ENCODE data around the gene PLXNA2. TPM values are rescaled to one million over a fixed set of nuclear protein-coding genes. Genes with fewer than 3 reads are reported as not detected.

PLXNA2 gene
- total and polyA plus RNA-seq, 2 of the 8 experiments (the other 6 are each of a cell fraction or from before 2014, with no cell fraction given) = 0.33 to 1.5 TPM

- H2BK5ac ChIP-seq (ENCODE audit: low read depth, low read length) = no peak overlapping the region
- H3K9ac ChIP-seq (replicated peaks in 1 of 4; ENCODE audit: extremely low read depth in 1 of 4, low read depth in 3 of 4, low read length in 3 of 4) = no peak overlapping the region
- no peak overlapping the region for H2AFZ ChIP-seq (ENCODE audit: low read length)
- no peak overlapping the region for H2BK120ac ChIP-seq (replicated peaks; ENCODE audit: low read depth, low read length)
- H2BK15ac ChIP-seq (ENCODE audit: low read length) = 0 out of 2 replicates have a peak overlapping the region, but pooled peaks have one; percentile 12
- CTCF ChIA-PET (ENCODE audit: partially characterized antibody) = interaction anchor here (1.3 kb wide), 1 partner anchor 172 kb away, joined by 3 read pairs; no protein-coding TSS in a partner anchor
- no peaks in the 10 kb centered on the region for H3K27me3 ChIP-seq (replicated peaks in 1 of 4; ENCODE audit: control insufficient read depth in 3 of 4, extremely low read depth in 1 of 4, insufficient read depth in 3 of 4, low read length in 3 of 4)
- H2BK12ac ChIP-seq (ENCODE audit: low read depth, low read length) = no peak overlapping the region
- H3K79me2 ChIP-seq (ENCODE audit: control insufficient read depth in 1 of 2, insufficient read depth in 2 of 2, low read length in 2 of 2) = no peaks in the 10 kb centered on the region
- no peak for FAIRE-seq
- no peak overlapping the region for H3K18ac ChIP-seq (ENCODE audit: extremely low read depth, low read length)
- H3K4me3 ChIP-seq (ENCODE audit: extremely low read depth in 1 of 4, insufficient read depth in 2 of 4, low read depth in 3 of 4, low read length in 4 of 4) = no peak overlapping the region
- no peak overlapping the region for H4K8ac ChIP-seq (ENCODE audit: extremely low read depth, insufficient read depth, low read length)
- no peak overlapping the region for H3K23ac ChIP-seq (ENCODE audit: insufficient read length)
- no peak overlapping the region for H2BK20ac ChIP-seq (ENCODE audit: low read length)
- H3K27ac ChIP-seq (ENCODE audit: low read depth, low read length) = no peak overlapping the region
- peaks cover 4 to 13% (median 9%) of the 10 kb centered on the region in 4 experiments for H3K4me1 ChIP-seq (replicated peaks in 1 of 4; ENCODE audit: control insufficient read depth in 3 of 4, insufficient read depth in 4 of 4, low read length in 3 of 4)
- H4K91ac ChIP-seq (replicated peaks; ENCODE audit: insufficient read length, low read length) = no peak overlapping the region
- H3K23me2 ChIP-seq (ENCODE audit: low read depth, low read length) = no peaks in the 10 kb centered on the region
- H4K20me1 ChIP-seq (replicated peaks in 1 of 2; ENCODE audit: control insufficient read depth in 1 of 2, insufficient read depth in 2 of 2, low read length in 2 of 2) = no peaks in the 10 kb centered on the region
- 68% methylated on average over 4 of the region's 4 CpGs; no CpG with 5 or more reads in 1 of the 2 experiments for WGBS, 2 experiments (ENCODE audit: extremely low coverage in 1 of 2, insufficient coverage in 1 of 2, insufficient read length in 1 of 2, insufficient replicate concordance in 2 of 2, low coverage in 1 of 2, low lambda C conversion rate in 2 of 2, missing lambda C conversion rate in 1 of 2)
- H3K56ac ChIP-seq (replicated peaks; ENCODE audit: insufficient read length, low read depth, low read length) = no peak overlapping the region
- no peak for DNase-seq (ENCODE audit: low read depth in 1 of 2, low spot score in 2 of 2)
- no peaks in the 10 kb centered on the region for H3K36me3 ChIP-seq (ENCODE audit: control insufficient read depth in 2 of 4, insufficient read depth in 4 of 4, low read length in 3 of 4)
- H3K79me1 ChIP-seq (ENCODE audit: low read depth, low read length) = no peaks in the 10 kb centered on the region
- H3K4me2 ChIP-seq (ENCODE audit: insufficient read depth in 1 of 2, low read depth in 2 of 2, low read length in 2 of 2) = no peak overlapping the region
- H2AK5ac ChIP-seq (ENCODE audit: low read depth, low read length) = no peak overlapping the region
- no peaks in the 10 kb centered on the region for H3K9me3 ChIP-seq (ENCODE audit: insufficient read depth in 2 of 2, low read depth in 1 of 2, low read length in 1 of 2)
- H3K14ac ChIP-seq (ENCODE audit: insufficient read length) = no peak overlapping the region
- H3K4ac ChIP-seq (replicated peaks; ENCODE audit: insufficient read length, low read depth, low read length) = no peak overlapping the region
- POLR2A ChIA-PET (ENCODE audit: partially characterized antibody) = no interaction called here
- H4K5ac ChIP-seq (ENCODE audit: insufficient read length, low read depth, low read length) = no peak overlapping the region
- TF ChIP-seq KDM5A (IDR thresholded peaks at IDR 0.05; ENCODE audit: low read length) (no peak), FOSL1 (IDR thresholded peaks at IDR 0.05; ENCODE audit: insufficient read depth, low read depth, low read length) (no peak), RFX5 (IDR thresholded peaks at IDR 0.05; ENCODE audit: borderline replicate concordance, low read depth, low read length) (no peak), RAD21 (IDR thresholded peaks at IDR 0.05 in 1 of 2, conservative IDR thresholded peaks at IDR 0.05 in 1 of 2; ENCODE audit: low read depth in 2 of 2, low read length in 2 of 2) (no peak)
These were observed 73.9 kb downstream of the PLXNA2 start for GRCh38 chr1:208170252-208170651.
